A549 treated with dexamethasone at 1 μM for 4 hours (cell line): Measurements from ENCODE around the gene BTBD6. TPM values are rescaled to one million over a fixed set of nuclear protein-coding genes. Genes with fewer than 3 reads are reported as not detected.

Experiments
- total RNA-seq: library from RNA; stranded (reverse); fragments of 200-300 nt; extraction: Qiagen RNA extraction; gene quantifications from 5 replicates; pipeline ENCODE4 v1.2.3, GENCODE V29; 2022

Gene BTBD6
- 30.4 to 43.6 TPM (median 38.9 TPM) in 5 replicates for total RNA-seq

GRCh38 chr14:105248368-105249181, at the start of gene BTBD6:
Gene BTBD6 (plus strand): TSS chr14:105248533. CDS start chr14:105248712, 179 bp downstream.

Other genes starting within 250 kb of the BTBD6 start
- 40.3 to 44.6 TPM (median 42.2 TPM) in 5 replicates for gene CDCA4, start 227.4 kb upstream of the BTBD6 start, total RNA-seq
- 0.32 to 0.86 TPM (median 0.54 TPM) in 5 replicates for gene GPR132, start 183.1 kb upstream of the BTBD6 start, total RNA-seq
- gene JAG2, start 79.8 kb upstream of the BTBD6 start, total RNA-seq, result 13.3 to 26.5 TPM (median 24.7 TPM) in 5 replicates
- 21.1 to 42.9 TPM (median 37.1 TPM) in 5 replicates for gene NUDT14, start 67.2 kb upstream of the BTBD6 start, total RNA-seq
- gene BRF1, start 52.5 kb downstream of the BTBD6 start, total RNA-seq, result 23.7 to 28.3 TPM (median 28.0 TPM) in 5 replicates
- gene PACS2, start 66.2 kb downstream of the BTBD6 start, total RNA-seq, result 17.9 to 31.2 TPM (median 26.3 TPM) in 5 replicates
- gene TEX22, start 150.0 kb downstream of the BTBD6 start, total RNA-seq, result 0.06 to 0.48 TPM (median 0.22 TPM) in 5 replicates
- 38.8 to 82.7 TPM (median 73.4 TPM) in 5 replicates for gene MTA1, start 171.3 kb downstream of the BTBD6 start, total RNA-seq
- 111 to 207 TPM (median 191 TPM) in 5 replicates for gene CRIP2, start 226.3 kb downstream of the BTBD6 start, total RNA-seq
- 1,663 to 1,896 TPM (median 1,802 TPM) in 5 replicates for gene CRIP1, start 238.4 kb downstream of the BTBD6 start, total RNA-seq
- 26.7 to 41.7 TPM (median 37.6 TPM) in 5 replicates for gene TEDC1, start 242.7 kb downstream of the BTBD6 start, total RNA-seq